Urinary bladder (tissue), 4 donors: ENCODE data around the gene GFPT2. TPM values are rescaled to one million over a fixed set of nuclear protein-coding genes. Genes with fewer than 3 reads are reported as not detected.

ENCODE experiments used
- DNase-seq: peaks from one replicate; pipeline ENCODE4 v3.0.0-alpha.2; 2015; ENCODE audit errors: extremely low spot score
- H3K27ac ChIP-seq: one replicate; pipeline ENCODE4 v1.5.1; 2013; ENCODE audit warnings: low read depth, mild to moderate bottlenecking, moderate library complexity
- H3K36me3 ChIP-seq: one replicate; pipeline ENCODE4 v1.6.1; 2013; ENCODE audit warnings: mild to moderate bottlenecking, moderate library complexity; ENCODE audit not compliant: insufficient read depth
- H3K4me1 ChIP-seq: one replicate; pipeline ENCODE4 v1.6.1; 2013; ENCODE audit warnings: mild to moderate bottlenecking, moderate library complexity; ENCODE audit not compliant: insufficient read depth
- H3K4me3 ChIP-seq: one replicate; pipeline ENCODE4 v1.5.1; 2013; ENCODE audit warnings: low read depth, low read length
- WGBS: extraction: QIAGEN DNeasy Blood & Tissue Kit; methylation state at CpG from one replicate; pipeline ENCODE4 v1.1.7; 2013; 5-methylcytosine and 5-hydroxymethylcytosine counted together
- polyA plus RNA-seq: library from polyadenylated mRNA; stranded (reverse); fragments of 200-250 nt; gene quantifications from one replicate; pipeline ENCODE4 v1.2.3, GENCODE V29; 2013
- total RNA-seq: library from RNA; depleted of rRNA; stranded (reverse); fragments of >200 nt; gene quantifications from one replicate; pipeline ENCODE4 v1.2.3, GENCODE V29; 2014
- donor health status: healthy with polysubstance abuse.
- donor health status: healthy.

GFPT2 gene
- total and polyA plus RNA-seq, 2 donors = 14.9 to 28.0 TPM

GRCh38 chr5:180373454-180373853 lies 20.3 kb upstream of the GFPT2 start:
- H3K36me3 ChIP-seq = no peaks in the 10 kb centered on the region
- H3K27ac ChIP-seq = no peak overlapping the region
- 91% methylated on average over 5 of the region's 5 CpGs for WGBS
- H3K4me1 ChIP-seq = no peaks in the 10 kb centered on the region
- H3K4me3 ChIP-seq = no peak overlapping the region
- no peak for DNase-seq

- H3K36me3 ChIP-seq = no peaks in the 10 kb centered on the region
- no peak for DNase-seq
- H3K4me1 ChIP-seq = no peaks in the 10 kb centered on the region
- no peak overlapping the region for H3K27ac ChIP-seq
- WGBS = 92% methylated on average over 5 of the region's 5 CpGs
- H3K4me3 ChIP-seq = no peak overlapping the region
These were observed 18.8 kb upstream of the GFPT2 start for GRCh38 chr5:180371949-180372348.

GRCh38 chr5:180370861-180371641 lies 17.9 kb upstream of the GFPT2 start:
- 77% methylated on average over 24 of the region's 24 CpGs for WGBS
- Histone ChIP-seq H3K36me3 (no peaks in the 10 kb centered on the region), H3K4me3 (no peak overlapping the region), H3K27ac (no peak overlapping the region), H3K4me1 (no peaks in the 10 kb centered on the region)
- no peak for DNase-seq

GRCh38 chr5:180367991-180368390 lies 14.9 kb upstream of the GFPT2 start:
- Histone ChIP-seq H3K4me3 (no peak overlapping the region), H3K36me3 (no peaks in the 10 kb centered on the region), H3K27ac (no peak overlapping the region), H3K4me1 (no peaks in the 10 kb centered on the region)
- DNase-seq = no peak
- 82% methylated on average over 4 of the region's 4 CpGs for WGBS

GRCh38 chr5:180367300-180367699 lies 14.2 kb upstream of the GFPT2 start:
- no peaks in the 10 kb centered on the region for H3K4me1 ChIP-seq
- no peak overlapping the region for H3K4me3 ChIP-seq
- WGBS = 90% methylated on average over 8 of the region's 8 CpGs

GRCh38 chr5:180366326-180366725 lies 13.2 kb upstream of the GFPT2 start:
- no peak overlapping the region for H3K4me3 ChIP-seq
- WGBS = 56% methylated on average over 12 of the region's 12 CpGs
- no peak for DNase-seq
- no peaks in the 10 kb centered on the region for H3K36me3 ChIP-seq
- H3K27ac ChIP-seq = no peak overlapping the region
- H3K4me1 ChIP-seq = no peaks in the 10 kb centered on the region

More at GRCh38 chr5:180367300-180367699, 14.2 kb upstream of the GFPT2 start:
- no peak for DNase-seq
- Histone ChIP-seq H3K36me3 (no peaks in the 10 kb centered on the region), H3K27ac (no peak overlapping the region)

- no peaks in the 10 kb centered on the region for H3K4me1 ChIP-seq
- WGBS = 84% methylated on average over 4 of the region's 4 CpGs
- H3K36me3 ChIP-seq = no peaks in the 10 kb centered on the region
- H3K4me3 ChIP-seq = no peak overlapping the region
- no peak overlapping the region for H3K27ac ChIP-seq
- no peak for DNase-seq
These were observed 12.7 kb upstream of the GFPT2 start for GRCh38 chr5:180365829-180366228.

GRCh38 chr5:180364306-180364856 lies 11.2 kb upstream of the GFPT2 start:
- Histone ChIP-seq H3K36me3 (no peaks in the 10 kb centered on the region), H3K27ac (no peak overlapping the region), H3K4me3 (no peak overlapping the region), H3K4me1 (no peaks in the 10 kb centered on the region)
- no peak for DNase-seq
- 84% methylated on average over 10 of the region's 10 CpGs for WGBS

GRCh38 chr5:180360078-180360957 lies 7.2 kb upstream of the GFPT2 start:
- no peak for DNase-seq
- no peak overlapping the region for H3K4me3 ChIP-seq
- H3K36me3 ChIP-seq = no peaks in the 10 kb centered on the region
- no peaks in the 10 kb centered on the region for H3K4me1 ChIP-seq
- H3K27ac ChIP-seq = no peak overlapping the region
- WGBS = 94% methylated on average over 24 of the region's 24 CpGs

- 93% methylated on average over 6 of the region's 6 CpGs for WGBS
- Histone ChIP-seq H3K36me3 (no peaks in the 10 kb centered on the region), H3K27ac (no peak overlapping the region), H3K4me3 (no peak overlapping the region), H3K4me1 (no peaks in the 10 kb centered on the region)
- DNase-seq = no peak
These were observed 5.6 kb upstream of the GFPT2 start for GRCh38 chr5:180358694-180359093.

GRCh38 chr5:180358179-180358578 lies 5.0 kb upstream of the GFPT2 start:
- 90% methylated on average over 6 of the region's 6 CpGs for WGBS
- H3K36me3 ChIP-seq = no peaks in the 10 kb centered on the region

GRCh38 chr5:180354966-180355365 lies 1.8 kb upstream of the GFPT2 start:
- Histone ChIP-seq H3K4me3 (no peak overlapping the region), H3K36me3 (no peaks in the 10 kb centered on the region), H3K4me1 (no peaks in the 10 kb centered on the region), H3K27ac (no peak overlapping the region)
- 95% methylated on average over 5 of the region's 5 CpGs for WGBS
- DNase-seq = no peak

More at GRCh38 chr5:180358179-180358578, 5.0 kb upstream of the GFPT2 start:
- DNase-seq = no peak
- Histone ChIP-seq H3K4me3 (no peak overlapping the region), H3K27ac (no peak overlapping the region), H3K4me1 (no peaks in the 10 kb centered on the region)

- Histone ChIP-seq H3K27ac (no peak overlapping the region), H3K36me3 (no peaks in the 10 kb centered on the region), H3K4me3 (peak overlapping the region; percentile 76), H3K4me1 (no peaks in the 10 kb centered on the region)
- WGBS = 8% methylated on average over 36 of the region's 36 CpGs
- DNase-seq = no peak
These were observed 880 bp upstream of the GFPT2 start for GRCh38 chr5:180353980-180354452.
